ENCODE results near the gene USP51.
"Not testable (repeated sequence)": the region's sequence is repeated elsewhere in the genome, so short reads cannot be mapped to it uniquely, and the experiment has no call there.

Gene USP51

GRCh38 chrX:55489314-55490009 lies at the start of gene USP51:
Gene USP51, minus strand, starts transcription at chrX:55489848. Its CDS starts 909 bp downstream, at chrX:55488939.
- DNase-seq, result no peak

GRCh38 chrX:55524487-55524886 lies 34.8 kb upstream of the USP51 start:
- DNase-seq, result no peak

DNA sequence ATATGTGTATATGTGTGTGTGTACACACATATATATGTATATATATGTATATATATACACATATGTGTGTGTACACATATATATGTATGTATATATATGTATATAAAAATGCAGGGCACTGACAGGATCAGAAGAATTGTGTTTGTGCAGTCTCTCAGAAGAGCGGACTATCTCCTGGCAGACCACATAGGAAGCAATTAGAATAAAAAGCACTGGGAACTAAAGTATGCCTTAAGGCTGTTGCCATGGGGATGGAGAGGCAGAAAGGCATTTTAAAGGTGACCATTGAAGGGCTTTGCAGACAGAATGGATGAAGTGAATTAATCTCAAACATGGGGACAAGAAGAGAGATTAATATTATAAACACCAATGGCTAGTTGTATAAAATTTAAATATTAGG lies 33.7 kb upstream of the USP51 start:
- DNase-seq, result no peak

DNA sequence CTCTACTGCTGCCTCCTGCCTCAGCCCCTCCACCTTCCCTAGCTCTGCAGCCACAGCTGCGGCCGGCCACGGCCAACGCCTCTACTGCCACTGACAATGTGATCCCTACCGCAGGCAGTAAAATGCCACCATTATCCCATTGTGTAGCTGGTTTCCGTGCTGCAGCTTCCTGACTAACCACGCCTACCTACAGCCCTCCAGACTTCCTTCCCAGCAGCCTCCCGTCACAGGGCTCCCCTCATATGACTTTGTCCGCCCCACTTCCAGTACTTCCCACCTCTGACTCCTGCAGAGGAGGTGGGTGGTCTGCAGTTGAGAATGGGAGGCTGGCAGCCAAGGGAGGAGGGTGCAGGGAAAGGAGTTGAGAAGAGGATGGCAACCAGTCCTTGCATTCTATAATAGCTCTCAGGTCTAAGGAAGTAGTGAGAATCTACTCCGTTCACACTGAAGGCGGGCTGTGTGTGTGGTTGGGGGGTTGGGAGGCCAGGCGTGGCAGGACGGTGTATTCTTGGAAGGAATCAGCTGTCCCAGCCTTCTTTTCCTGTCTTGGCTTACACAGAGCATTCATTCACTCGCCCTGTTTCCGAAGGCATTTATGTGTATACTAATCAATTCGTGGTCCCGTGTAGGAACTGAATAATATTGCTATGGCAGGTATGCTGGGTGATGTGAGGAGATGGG lies 33.1 kb upstream of the USP51 start:
- no peak for DNase-seq

DNA sequence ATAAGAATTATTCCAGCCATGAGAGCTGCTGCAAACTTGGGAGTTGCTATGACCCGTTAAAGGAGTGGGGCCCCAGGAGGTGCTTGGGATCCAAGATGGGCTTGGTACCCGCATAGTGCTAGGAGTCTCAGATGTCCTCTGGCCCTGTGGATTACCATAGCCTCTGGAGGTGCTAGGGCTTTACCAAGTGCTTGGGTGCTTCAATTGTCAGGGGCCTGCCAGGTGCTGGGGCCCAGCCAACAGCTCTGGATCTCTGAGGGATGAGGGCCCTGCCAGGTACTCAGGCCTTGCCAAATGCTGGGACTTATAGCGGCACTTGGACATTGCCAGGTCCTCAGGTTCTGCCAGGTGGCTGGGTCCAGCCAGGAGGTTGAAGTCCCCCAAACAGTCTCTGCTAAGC lies 32.0 kb upstream of the USP51 start:
- DNase-seq, result no peak

DNA sequence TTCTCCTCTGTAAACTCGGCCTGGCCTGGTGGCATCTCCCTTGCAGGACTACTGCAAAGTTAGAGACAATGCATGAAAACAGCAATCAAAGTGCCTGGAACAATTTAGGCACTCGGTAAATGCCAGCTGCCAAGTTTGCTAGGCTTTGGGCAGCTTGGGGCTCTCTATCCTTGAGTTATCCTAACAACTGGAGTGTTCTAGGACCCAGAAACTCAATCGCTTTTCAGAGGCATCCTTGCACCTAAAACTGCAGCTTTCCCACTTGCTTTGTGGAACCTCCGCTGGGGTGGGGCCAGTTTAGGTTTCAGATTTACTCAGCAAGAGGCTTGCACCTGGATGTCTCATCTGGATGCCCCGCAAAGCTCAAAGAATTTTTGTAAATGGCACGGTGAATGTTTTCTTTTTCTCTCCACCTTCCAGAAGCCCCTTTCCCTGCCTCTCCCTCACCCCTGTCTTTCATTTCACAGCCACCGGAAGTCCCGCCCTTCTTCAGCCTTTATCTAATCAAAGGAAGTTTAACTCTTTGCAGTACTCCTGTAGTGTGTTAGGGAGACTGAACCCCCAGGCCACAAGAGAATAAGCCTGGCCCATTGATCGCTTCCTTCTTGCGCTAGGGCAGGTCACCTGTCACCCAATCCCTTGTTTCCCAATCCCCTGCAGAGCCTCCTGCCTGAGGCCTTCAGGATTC lies 27.3 kb upstream of the USP51 start:
- DNase-seq, result not testable (repeated sequence)

DNA sequence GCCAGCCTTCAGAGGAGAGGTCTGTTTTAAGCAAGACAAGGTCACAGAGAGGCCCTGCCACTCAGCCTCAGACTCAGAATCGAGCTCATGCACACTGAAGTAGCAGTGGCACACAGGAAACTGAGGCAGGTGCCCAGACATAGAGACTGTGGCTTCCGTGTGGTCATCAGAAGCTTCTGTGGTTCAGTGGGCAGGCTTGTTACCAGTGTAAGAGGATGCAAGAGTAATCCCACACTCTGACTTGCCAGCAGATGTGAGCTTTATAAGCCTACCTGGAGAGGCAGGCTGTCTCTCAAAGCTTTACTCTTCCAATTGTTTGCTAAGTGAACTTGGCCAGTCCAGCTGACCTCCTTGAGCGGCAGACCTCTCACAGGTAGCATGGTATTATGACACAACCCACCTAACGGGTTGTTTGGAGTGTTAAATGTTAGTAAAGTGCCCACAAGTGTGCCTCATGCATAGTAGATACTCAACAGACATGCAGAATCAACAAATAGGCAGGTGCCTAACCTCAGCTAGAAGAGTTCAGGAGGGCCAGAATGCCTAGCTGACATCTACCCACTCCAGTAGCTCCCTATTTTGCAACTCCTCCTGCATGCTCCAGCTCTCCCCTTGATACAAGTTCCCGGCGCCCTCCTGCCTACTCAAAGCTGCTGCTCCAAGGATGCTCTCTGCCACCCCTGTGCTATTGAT lies 23.5 kb upstream of the USP51 start:
- not testable (repeated sequence) for DNase-seq

DNA sequence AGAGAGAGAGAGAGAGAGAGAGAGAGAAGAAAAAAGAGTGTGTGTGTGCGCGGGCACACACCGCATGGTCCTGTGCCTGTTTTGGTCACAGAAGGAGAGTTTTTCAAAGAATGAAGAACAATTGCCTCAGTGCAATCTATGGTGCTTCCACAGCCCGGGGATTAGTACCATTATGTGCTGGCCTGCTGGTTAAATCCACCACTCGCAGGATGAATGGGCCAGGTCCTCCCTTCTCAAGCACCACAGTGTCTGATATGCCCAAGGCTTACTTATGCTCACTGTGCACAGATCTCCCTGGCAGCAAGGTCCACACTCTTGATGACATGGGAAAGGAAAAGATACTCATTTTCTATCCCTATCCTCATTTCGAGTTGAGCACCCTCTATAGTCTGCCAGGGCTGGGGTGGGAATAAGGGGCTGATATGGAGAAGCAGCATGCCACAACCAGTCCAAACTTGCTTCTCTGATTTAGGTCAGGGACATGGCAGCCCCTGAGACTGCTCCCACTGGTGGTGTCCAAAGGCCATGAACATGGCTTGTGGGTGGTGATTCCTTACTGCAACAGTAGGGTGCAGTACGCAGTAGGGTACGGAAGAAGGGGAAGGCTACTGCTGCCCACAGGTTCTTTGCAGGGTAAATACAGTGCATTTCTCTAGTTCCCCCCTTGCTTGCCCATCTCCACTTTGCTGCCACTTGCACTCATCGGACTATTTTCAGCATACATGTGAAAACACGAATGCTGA lies 18.9 kb upstream of the USP51 start:
- not testable (repeated sequence) for DNase-seq

- not testable (repeated sequence) for DNase-seq
Observed at GRCh38 chrX:55507699-55508098, 18.1 kb upstream of the USP51 start.

DNA sequence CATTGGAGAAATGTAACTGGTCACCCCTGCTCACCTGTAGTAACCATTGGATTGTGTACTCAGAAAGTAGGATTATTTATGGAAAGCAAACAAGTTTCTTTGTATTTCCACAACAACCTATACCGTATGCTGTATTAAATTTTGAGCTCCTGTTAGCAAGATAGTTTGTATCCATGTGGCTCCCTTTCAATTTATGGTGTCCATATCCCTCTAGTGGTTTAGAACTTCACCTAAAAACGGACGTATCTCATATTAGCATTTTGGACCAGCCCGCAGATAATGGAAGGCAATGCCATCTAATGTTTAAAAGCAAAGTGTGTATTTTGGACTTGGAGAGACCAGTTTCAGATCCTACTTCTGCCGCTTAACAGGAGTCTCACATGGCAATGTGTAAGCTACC lies 17.4 kb upstream of the USP51 start:
- not testable (repeated sequence) for DNase-seq

DNA sequence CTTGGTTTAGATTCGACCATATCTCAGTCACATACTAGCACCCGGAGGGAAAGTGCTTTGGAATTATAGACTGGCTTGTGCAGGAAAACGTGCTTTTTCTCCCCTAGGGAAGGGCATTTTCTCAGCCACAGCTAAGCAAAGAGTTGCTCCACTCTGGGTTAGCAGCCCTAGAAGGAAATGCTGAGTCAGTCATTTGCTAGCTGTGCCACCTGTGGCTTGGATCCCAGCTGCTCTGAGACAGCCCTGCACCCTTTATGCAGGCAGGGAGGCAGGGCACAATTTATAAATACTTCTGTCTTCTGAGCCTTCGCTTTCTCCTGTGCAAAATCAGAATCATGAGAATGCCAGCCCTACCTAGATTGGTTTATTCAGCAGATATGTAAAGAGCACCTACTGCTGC lies 1.3 kb upstream of the USP51 start:
- DNase-seq, result no peak

DNA sequence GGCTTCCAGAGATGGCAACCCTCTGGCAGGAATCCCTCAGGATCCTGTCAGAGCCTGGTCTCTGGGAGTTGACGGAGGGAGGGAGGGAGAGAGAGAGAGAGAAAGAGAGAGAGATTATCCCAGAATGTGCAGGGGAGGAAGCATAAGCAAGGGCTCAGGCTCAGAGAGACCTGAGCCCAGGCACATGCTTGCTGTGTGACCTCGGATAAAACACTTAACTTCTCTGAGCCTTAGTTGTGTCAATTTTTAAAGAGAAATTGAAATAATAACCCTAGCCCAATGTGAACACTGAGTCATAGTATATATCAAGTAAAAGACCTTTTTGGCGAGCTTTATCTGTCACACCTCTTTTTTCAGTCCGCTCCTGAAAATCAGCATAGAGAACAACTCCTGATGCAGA lies 473 bp upstream of the USP51 start:
- no peak for DNase-seq

GRCh38 chrX:55488593-55489313 lies 895 bp downstream of the USP51 start:
- peak; percentile 48 for DNase-seq

GRCh38 chrX:55488006-55488592 lies 1.5 kb downstream of the USP51 start:
- DNase-seq, result no peak

GRCh38 chrX:55487143-55487542 lies 2.5 kb downstream of the USP51 start:
- no peak for DNase-seq

GRCh38 chrX:55486736-55487135 lies 2.9 kb downstream of the USP51 start:
- DNase-seq, result no peak

- DNase-seq, result no peak
Observed at GRCh38 chrX:55484948-55485347, 4.7 kb downstream of the USP51 start.

GRCh38 chrX:55480390-55481062 lies 9.1 kb downstream of the USP51 start:
- DNase-seq, result no peak

DNA sequence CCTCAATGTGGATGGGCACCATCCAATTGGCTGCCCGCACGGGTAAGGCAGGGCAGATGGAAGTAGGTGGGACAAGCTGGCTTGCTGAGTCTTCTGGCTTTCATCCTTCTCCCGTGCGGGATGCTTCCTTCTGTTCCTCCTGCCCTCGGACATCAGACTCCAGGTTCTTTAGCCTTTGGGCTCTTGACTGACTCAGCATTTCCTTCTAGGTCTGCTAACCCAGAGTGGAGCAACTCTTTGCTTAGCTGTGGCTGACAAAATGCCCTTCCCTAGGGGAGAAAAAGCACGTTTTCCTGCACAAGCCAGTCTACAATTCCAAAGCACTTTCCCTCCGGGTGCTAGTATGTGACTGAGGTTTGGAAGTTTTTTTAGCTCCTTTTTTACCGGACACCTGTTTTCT lies 9.7 kb downstream of the USP51 start:
- DNase-seq, result not testable (repeated sequence)

GRCh38 chrX:55465791-55466190 lies 23.9 kb downstream of the USP51 start:
- not testable (repeated sequence) for DNase-seq

DNA sequence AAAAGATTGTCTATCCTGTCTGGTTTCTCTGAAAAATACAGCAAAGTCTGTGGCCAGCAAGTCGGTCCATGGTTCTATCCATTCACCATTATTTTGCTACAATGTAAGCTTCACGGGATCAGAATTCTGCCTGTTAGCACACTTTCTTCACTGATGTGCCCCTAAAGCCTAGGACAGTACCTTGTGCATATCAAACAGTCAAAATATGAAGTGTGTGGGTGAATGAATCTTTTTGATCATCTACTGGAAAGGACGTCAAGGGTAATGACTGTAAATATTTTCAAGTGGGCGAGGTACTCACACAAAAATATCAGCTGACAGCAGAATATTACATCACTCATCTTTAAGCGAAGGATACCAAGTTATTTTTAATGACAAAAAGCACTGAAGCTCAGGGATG lies 24.5 kb downstream of the USP51 start:
- not testable (repeated sequence) for DNase-seq

All from activated CD4-positive, alpha-beta T cell treated with anti-CD3 and anti-CD28 coated beads for 1 hour (primary cell).